Stimulated activated naive CD4-positive, alpha-beta T cell treated with Interleukin-2 at 50 U/mL for 16 hours (primary cell): ENCODE results near the gene TEX22.

Experiments
- DNase-seq: peaks from one replicate; lab custom pipeline; 2025; lab: John Stamatoyannopoulos, UW

Gene TEX22

GRCh38 chr14:105400016-105400415 is 1.7 kb downstream of the TEX22 start:
- DNase-seq = no peak

GRCh38 chr14:105401699-105402098 is 3.4 kb downstream of the TEX22 start:
- no peak for DNase-seq

GRCh38 chr14:105408592-105408991 is 10.3 kb downstream of the TEX22 start:
- no peak for DNase-seq

- DNase-seq = no peak
These were observed 11.0 kb downstream of the TEX22 start for GRCh38 chr14:105409364-105409763.

- DNase-seq = no peak
These were observed 12.3 kb downstream of the TEX22 start for GRCh38 chr14:105410642-105411016.

- peak; percentile 14 for DNase-seq
These were observed 12.9 kb downstream of the TEX22 start for GRCh38 chr14:105411017-105411941.

- DNase-seq = no peak
These were observed 13.8 kb downstream of the TEX22 start for GRCh38 chr14:105411985-105412770.

- DNase-seq = no peak
These were observed 14.6 kb downstream of the TEX22 start for GRCh38 chr14:105412771-105413543.

GRCh38 chr14:105413544-105413886 is 15.2 kb downstream of the TEX22 start:
- DNase-seq = no peak

- DNase-seq = peak; percentile 62
These were observed 16.4 kb downstream of the TEX22 start for GRCh38 chr14:105414456-105415371.

GRCh38 chr14:105415481-105416428 is 17.4 kb downstream of the TEX22 start:
- DNase-seq = no peak

- no peak for DNase-seq
These were observed 18.3 kb downstream of the TEX22 start for GRCh38 chr14:105416671-105417070.

- DNase-seq = no peak
These were observed 19.4 kb downstream of the TEX22 start for GRCh38 chr14:105417690-105418121.

- DNase-seq = no peak
These were observed 20.2 kb downstream of the TEX22 start for GRCh38 chr14:105418269-105419194.

- DNase-seq = peak; percentile 23
These were observed 21.1 kb downstream of the TEX22 start, which contains the start of gene MTA1 for GRCh38 chr14:105419195-105420091. Gene MTA1 (plus strand): TSS chr14:105419827. CDS start chr14:105420036, 209 bp downstream.

- peak; percentile 15 for DNase-seq
These were observed 22.0 kb downstream of the TEX22 start for GRCh38 chr14:105420101-105420973.
